HEK293T (cell line): ENCODE measurements around the gene SLC9A9.

Experiments used
- BHLHE40 ChIP-seq: fragments of 450-650 bp; IDR thresholded peaks from 2 replicates; pipeline ENCODE4 v1.6.1; 2016; ENCODE audit warnings: mild to moderate bottlenecking, moderate library complexity, borderline replicate concordance
- CTBP1 ChIP-seq: fragments of 450-650 bp; IDR thresholded peaks from 2 replicates; pipeline ENCODE4 v1.6.1; 2016; ENCODE audit warnings: borderline replicate concordance
- ELF4 ChIP-seq: fragments of 450-650 bp; IDR thresholded peaks from 2 replicates; pipeline ENCODE4 v1.6.1; 2017; ENCODE audit warnings: antibody characterized with exemption
- FOXK2 ChIP-seq: fragments of 450-650 bp; IDR thresholded peaks from 2 replicates; pipeline ENCODE4 v1.6.1; 2016; ENCODE audit warnings: mild to moderate bottlenecking
- FOXM1 ChIP-seq: fragments of 450-650 bp; IDR thresholded peaks from 2 replicates; pipeline ENCODE4 v1.6.1; 2017; ENCODE audit warnings: mild to moderate bottlenecking, borderline replicate concordance
- HDGF ChIP-seq: fragments of 450-650 bp; IDR thresholded peaks from 2 replicates; pipeline ENCODE4 v1.6.1; 2017; ENCODE audit warnings: antibody characterized with exemption, borderline replicate concordance
- LEF1 ChIP-seq: fragments of 450-650 bp; IDR thresholded peaks from 2 replicates; pipeline ENCODE4 v1.6.1; 2017; ENCODE audit warnings: mild to moderate bottlenecking, borderline replicate concordance
- NFRKB ChIP-seq: fragments of 450-650 bp; IDR thresholded peaks from 2 replicates; pipeline ENCODE4 v1.6.1; 2016; ENCODE audit warnings: mild to moderate bottlenecking, moderate library complexity
- SP1 ChIP-seq: fragments of 450-650 bp; IDR thresholded peaks from 2 replicates; pipeline ENCODE4 v1.6.1; 2017
- SUZ12 ChIP-seq: fragments of 450-650 bp; IDR thresholded peaks from 2 replicates; pipeline ENCODE4 v1.6.1; 2016; ENCODE audit warnings: mild to moderate bottlenecking
- TARDBP ChIP-seq: fragments of 450-650 bp; IDR thresholded peaks from 2 replicates; pipeline ENCODE4 v1.6.1; 2016
- ZNF384 ChIP-seq: fragments of 450-650 bp; IDR thresholded peaks from 2 replicates; pipeline ENCODE4 v1.6.1; 2016
- TF ChIP-seq, protein P1 (sequence below): fragments of 450-650 bp; IDR thresholded peaks from 2 replicates; pipeline ENCODE4 v1.6.1; 2016

DNA sequence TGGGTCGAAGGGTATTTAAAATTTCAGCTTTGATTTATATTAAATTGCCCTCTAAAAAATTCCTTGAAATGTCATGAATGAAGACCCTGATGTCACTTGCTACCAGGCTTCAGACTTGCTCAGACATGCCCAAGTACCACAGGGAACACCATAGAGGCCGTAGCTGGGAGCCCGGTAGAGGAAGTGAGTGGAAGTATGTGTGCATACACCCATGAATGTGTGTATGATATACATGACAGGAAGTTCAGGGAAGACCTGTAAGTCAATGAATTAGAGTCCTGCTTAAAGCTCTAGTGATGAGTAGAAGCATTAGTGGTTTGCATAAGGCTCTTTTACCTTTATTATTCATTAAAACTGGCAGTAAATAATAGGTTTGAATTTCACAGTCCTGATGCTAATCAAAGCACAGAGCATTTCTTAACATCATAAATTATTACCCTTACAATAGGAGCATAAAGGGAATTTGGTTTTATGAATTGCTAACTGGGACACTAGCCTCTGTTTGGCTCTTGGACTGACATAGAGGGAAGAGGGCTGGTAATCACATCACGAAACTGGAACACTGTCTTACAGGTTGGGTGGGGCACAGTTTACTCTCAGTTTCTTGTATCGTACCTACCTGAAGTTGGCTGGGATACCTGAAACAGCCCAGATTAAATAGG, 584.3 kb downstream of the SLC9A9 start:
- no peak for TF ChIP-seq BHLHE40
- no peak for TF ChIP-seq FOXM1
- no peak for TF ChIP-seq TARDBP
- TF ChIP-seq, protein P1, sequence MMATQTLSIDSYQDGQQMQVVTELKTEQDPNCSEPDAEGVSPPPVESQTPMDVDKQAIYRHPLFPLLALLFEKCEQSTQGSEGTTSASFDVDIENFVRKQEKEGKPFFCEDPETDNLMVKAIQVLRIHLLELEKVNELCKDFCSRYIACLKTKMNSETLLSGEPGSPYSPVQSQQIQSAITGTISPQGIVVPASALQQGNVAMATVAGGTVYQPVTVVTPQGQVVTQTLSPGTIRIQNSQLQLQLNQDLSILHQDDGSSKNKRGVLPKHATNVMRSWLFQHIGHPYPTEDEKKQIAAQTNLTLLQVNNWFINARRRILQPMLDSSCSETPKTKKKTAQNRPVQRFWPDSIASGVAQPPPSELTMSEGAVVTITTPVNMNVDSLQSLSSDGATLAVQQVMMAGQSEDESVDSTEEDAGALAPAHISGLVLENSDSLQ = no peak
- TF ChIP-seq SP1 = no peak
- TF ChIP-seq ELF4 = no peak
- no peak for TF ChIP-seq HDGF
- no peak for TF ChIP-seq LEF1
- no peak for TF ChIP-seq FOXK2
- no peak for TF ChIP-seq SUZ12
- TF ChIP-seq NFRKB = no peak
- no peak for TF ChIP-seq CTBP1
- TF ChIP-seq ZNF384 = no peak
